Measurements from ENCODE around the gene CMKLR1. TPM values are rescaled to one million over a fixed set of nuclear protein-coding genes. Genes with fewer than 3 reads are reported as not detected.

CMKLR1 gene
- total RNA-seq, 1 donor = 0.54 TPM

DNA sequence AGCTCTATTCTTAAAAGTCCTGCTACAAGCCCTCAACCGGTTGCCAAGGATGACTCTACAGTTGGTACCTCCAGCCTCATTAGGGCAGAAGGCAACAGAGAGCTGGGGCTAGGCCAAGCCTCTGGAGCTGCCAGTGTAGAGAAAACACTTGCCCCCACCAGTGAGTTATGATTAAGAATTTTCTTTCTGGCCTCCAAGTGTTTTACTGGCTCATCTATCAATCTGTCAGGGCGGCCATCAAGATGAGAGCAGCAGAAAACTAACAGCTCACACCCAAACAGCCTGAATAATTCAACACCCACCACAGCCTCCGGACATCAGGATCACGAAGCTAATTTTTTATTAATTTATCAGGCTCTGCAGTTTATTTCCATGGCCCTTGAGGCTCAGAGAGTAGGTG, 40.7 kb upstream of the CMKLR1 start:
- H3K4me3 ChIP-seq (ENCODE audit: low read depth, low read length) = no peak overlapping the region
- TF ChIP-seq, protein P1, sequence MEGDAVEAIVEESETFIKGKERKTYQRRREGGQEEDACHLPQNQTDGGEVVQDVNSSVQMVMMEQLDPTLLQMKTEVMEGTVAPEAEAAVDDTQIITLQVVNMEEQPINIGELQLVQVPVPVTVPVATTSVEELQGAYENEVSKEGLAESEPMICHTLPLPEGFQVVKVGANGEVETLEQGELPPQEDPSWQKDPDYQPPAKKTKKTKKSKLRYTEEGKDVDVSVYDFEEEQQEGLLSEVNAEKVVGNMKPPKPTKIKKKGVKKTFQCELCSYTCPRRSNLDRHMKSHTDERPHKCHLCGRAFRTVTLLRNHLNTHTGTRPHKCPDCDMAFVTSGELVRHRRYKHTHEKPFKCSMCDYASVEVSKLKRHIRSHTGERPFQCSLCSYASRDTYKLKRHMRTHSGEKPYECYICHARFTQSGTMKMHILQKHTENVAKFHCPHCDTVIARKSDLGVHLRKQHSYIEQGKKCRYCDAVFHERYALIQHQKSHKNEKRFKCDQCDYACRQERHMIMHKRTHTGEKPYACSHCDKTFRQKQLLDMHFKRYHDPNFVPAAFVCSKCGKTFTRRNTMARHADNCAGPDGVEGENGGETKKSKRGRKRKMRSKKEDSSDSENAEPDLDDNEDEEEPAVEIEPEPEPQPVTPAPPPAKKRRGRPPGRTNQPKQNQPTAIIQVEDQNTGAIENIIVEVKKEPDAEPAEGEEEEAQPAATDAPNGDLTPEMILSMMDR (IDR thresholded peaks at IDR 0.05; ENCODE audit: insufficient read depth, low read length) = no peak
- no peak for DNase-seq (ENCODE audit: low read depth)

DNA sequence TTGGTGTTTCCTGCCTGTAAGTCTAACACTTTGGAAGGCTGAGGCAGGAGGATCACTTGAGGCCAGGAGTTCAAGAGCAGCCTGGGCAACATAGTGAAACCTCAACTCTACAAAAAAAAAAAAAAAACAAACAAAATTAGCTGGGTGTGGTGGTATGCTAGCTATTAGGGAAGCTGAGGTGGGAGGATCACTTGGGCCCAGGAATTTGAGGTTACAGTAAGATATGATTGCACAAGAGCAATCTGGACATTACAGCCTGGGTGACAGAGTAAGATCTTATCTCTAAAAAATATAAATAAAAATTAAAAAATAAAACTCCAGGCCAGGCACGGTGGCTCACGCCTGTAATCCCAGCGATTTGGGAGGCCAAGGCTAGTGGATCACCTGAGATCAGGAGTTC, 39.8 kb upstream of the CMKLR1 start:
- no peak overlapping the region for H3K4me3 ChIP-seq (ENCODE audit: low read depth, low read length)
- TF ChIP-seq, protein P1 (IDR thresholded peaks at IDR 0.05; ENCODE audit: insufficient read depth, low read length) = no peak
- DNase-seq (ENCODE audit: low read depth) = no peak

DNA sequence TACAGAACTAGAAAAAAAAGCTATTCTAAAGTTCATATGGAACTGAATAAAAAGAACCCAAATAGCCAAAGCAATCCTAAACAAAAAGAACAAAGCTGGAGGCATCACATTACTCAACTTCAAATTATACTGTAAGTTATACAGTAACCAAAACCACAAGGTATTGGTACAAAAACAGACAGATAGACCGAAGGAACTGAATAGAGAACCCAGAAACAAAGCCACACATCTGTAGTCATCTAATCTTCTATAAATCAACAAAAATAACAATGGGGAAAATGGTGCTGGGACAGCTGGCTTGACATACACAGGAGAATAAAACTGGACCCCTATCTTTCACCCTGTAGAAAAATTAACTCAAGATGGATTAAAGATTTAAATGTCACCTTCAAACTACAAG, 38.1 kb upstream of the CMKLR1 start:
- TF ChIP-seq, protein P1 (IDR thresholded peaks at IDR 0.05; ENCODE audit: insufficient read depth, low read length) = no peak

DNA sequence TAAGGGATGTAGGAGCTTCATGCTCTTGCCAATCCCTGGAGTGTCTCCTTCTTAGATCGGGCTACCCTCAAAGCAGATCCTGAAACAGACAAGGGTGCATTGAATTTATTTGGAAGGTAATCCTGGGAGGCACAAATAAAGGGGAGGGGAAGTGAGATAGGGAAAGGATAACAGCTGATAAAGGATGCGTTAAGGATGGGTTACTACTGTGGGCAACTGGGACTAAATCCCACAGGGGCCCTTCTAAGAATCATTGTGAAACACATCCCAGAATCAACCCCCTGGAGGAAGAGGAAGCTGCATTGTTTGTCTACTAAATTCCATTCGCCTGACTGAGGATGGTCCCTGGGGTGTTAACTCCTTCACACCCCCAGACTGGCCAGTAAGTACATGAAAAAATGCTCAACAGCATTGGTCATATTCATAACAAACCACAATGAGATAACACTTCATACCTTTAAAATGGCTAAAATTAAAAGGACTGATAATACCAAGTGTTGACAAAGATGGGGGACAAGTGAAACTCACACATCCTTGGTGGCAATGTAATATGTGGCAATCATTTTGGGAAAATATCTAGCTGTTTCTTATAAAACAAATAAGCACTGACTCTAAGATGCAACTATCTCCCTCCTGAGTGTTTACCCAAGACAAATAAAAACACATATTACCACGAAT, 37.0 kb upstream of the CMKLR1 start:
- TF ChIP-seq, protein P1 (IDR thresholded peaks at IDR 0.05; ENCODE audit: insufficient read depth, low read length) = no peak
- no peak for DNase-seq (ENCODE audit: low read depth)
- H3K4me3 ChIP-seq (ENCODE audit: low read depth, low read length) = no peak overlapping the region

More for the DNA sequence above, 38.1 kb upstream of the CMKLR1 start:
- DNase-seq (ENCODE audit: low read depth) = no peak
- H3K4me3 ChIP-seq (ENCODE audit: low read depth, low read length) = no peak overlapping the region

DNA sequence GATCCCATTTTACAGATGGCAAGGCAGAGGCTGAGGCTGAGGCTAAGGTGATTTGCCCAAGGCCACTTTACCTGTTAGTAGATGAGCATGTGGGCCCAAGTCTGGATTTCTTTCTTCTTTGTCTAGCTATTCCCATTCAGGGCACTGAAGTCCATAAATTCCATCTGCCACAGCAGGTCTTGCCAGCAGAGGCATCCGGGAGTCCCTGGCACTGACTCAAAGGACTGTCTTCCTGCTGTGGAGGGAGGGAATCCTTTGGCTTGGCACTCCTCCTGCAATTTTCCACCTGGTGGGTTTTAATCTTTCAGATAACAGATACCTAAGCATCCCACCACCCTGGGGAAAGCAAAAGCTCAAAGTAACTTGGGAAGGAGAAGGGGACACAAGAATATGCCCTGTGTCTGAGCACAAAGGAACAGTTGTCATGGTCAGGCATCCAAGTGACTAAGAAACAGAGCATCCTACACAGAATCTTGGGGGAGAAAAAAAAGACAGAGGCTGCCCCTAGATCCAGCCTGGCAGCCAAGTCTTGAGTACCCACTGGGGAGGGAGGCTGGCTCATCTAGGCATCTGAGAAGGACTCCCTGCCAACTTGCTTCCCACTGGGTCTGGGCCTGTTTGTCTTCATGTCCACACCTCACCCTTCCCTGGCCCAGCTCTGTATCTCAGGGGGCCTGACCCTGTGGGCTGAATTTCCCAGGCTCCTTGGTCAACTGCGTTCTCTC, 35.6 kb upstream of the CMKLR1 start:
- no peak overlapping the region for H3K4me3 ChIP-seq (ENCODE audit: low read depth, low read length)
- DNase-seq (ENCODE audit: low read depth) = no peak
- TF ChIP-seq, protein P1 (IDR thresholded peaks at IDR 0.05; ENCODE audit: insufficient read depth, low read length) = no peak

DNA sequence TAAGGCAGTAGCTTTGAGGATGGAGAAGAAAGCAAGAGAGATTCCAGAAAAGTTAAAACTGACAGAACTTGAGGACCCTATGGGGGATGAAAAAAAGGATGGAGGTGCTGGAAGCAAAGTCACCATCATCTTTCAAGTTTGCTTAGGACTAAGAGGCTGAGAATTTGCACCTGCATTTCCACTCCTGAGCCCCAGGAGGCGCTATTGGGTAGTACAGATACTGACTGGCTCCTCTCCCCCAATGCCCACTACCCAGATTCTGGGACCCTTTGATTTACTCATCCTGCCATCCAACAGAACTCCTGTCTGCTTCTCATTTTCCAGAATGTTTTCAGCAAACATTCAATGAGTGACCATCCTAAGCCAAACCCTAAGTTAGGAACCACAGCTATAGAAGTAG, 34.0 kb upstream of the CMKLR1 start:
- DNase-seq (ENCODE audit: low read depth) = no peak
- H3K4me3 ChIP-seq (ENCODE audit: low read depth, low read length) = no peak overlapping the region
- TF ChIP-seq, protein P1 (IDR thresholded peaks at IDR 0.05; ENCODE audit: insufficient read depth, low read length) = peak; percentile 20
